ENCODE results near the gene C17orf107.

C17orf107 gene

GRCh38 chr17:4879601-4880000 lies 19.7 kb upstream of the C17orf107 start:
- TF ChIP-seq CTCF (conservative IDR thresholded peaks at IDR 0.05; ENCODE audit: low read length) = no peak
- no peak overlapping the region for H3K4me3 ChIP-seq (ENCODE audit: low read length)
- no peak for DNase-seq (ENCODE audit: low read depth)

DNA sequence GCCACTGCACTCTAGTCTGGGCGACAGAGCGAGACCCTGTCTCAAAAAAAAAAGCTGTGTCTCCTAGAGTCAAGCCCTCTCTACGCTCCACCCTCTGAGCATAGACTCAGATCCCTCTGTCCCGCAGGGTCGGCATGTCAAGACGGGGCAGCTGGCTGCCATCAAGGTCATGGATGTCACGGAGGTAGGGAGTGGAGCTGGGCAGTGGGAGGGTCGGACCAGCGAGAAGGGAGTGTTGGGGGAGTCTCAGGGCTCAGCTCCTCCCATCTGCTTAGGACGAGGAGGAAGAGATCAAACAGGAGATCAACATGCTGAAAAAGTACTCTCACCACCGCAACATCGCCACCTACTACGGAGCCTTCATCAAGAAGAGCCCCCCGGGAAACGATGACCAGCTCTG lies 18.5 kb upstream of the C17orf107 start:
- no peak for TF ChIP-seq CTCF (conservative IDR thresholded peaks at IDR 0.05; ENCODE audit: low read length)
- no peak for DNase-seq (ENCODE audit: low read depth)
- no peak overlapping the region for H3K4me3 ChIP-seq (ENCODE audit: low read length)

GRCh38 chr17:4881761-4882555 lies 17.4 kb upstream of the C17orf107 start:
- peak; percentile 65 for TF ChIP-seq CTCF (conservative IDR thresholded peaks at IDR 0.05; ENCODE audit: low read length)
- no peak overlapping the region for H3K4me3 ChIP-seq (ENCODE audit: low read length)
- DNase-seq (ENCODE audit: low read depth) = no peak

DNA sequence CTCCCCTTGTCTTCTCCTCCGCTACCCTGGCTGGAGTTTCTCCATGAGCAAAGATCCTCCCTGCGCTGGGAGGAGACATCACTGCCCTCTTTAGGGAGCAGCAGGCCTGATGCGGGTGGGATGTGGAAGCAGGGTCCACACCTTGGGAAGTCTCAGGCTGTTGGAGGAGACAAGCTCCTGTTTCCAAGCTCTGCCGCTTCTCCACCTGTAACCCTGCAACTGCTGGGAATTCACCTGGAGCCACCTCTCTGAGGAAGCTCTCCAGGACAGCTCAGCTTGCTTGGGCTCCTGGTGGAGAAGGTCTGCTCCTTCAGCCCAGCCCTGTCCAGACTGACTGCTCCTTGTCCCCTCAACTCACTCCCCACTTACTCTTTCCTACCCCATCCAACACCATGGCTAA lies 14.8 kb upstream of the C17orf107 start:
- no peak for DNase-seq (ENCODE audit: low read depth)

DNA sequence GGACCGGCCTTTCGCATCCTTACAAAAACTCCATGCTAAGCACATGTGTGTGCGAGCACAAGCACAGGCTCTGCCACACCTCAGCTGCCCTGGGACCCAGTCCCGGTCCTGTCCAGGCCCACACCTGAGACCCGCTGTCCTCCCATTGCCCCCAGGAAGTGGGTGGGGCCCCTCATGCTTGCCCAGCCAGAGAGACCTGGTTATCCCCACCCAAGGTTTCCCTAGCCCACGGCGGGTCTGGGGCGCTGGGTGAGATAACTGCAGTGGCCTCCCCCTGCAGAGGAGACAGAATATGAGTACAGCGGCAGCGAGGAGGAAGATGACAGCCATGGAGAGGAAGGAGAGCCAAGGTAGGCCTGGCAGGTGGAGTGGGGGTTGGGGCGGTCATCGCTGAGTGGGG lies 12.5 kb upstream of the C17orf107 start:
- no peak for TF ChIP-seq CTCF (conservative IDR thresholded peaks at IDR 0.05; ENCODE audit: low read length)
- no peak for DNase-seq (ENCODE audit: low read depth)
- no peak overlapping the region for H3K4me3 ChIP-seq (ENCODE audit: low read length)

More for the DNA sequence above, 14.8 kb upstream of the C17orf107 start:
- no peak for TF ChIP-seq CTCF (conservative IDR thresholded peaks at IDR 0.05; ENCODE audit: low read length)
- H3K4me3 ChIP-seq (ENCODE audit: low read length) = no peak overlapping the region

- no peak for TF ChIP-seq CTCF (conservative IDR thresholded peaks at IDR 0.05; ENCODE audit: low read length)
- no peak for DNase-seq (ENCODE audit: low read depth)
- H3K4me3 ChIP-seq (ENCODE audit: low read length) = no peak overlapping the region
These were observed 11.8 kb upstream of the C17orf107 start for GRCh38 chr17:4887581-4887980.
